ENCODE results near the gene COL2A1.

DNA sequence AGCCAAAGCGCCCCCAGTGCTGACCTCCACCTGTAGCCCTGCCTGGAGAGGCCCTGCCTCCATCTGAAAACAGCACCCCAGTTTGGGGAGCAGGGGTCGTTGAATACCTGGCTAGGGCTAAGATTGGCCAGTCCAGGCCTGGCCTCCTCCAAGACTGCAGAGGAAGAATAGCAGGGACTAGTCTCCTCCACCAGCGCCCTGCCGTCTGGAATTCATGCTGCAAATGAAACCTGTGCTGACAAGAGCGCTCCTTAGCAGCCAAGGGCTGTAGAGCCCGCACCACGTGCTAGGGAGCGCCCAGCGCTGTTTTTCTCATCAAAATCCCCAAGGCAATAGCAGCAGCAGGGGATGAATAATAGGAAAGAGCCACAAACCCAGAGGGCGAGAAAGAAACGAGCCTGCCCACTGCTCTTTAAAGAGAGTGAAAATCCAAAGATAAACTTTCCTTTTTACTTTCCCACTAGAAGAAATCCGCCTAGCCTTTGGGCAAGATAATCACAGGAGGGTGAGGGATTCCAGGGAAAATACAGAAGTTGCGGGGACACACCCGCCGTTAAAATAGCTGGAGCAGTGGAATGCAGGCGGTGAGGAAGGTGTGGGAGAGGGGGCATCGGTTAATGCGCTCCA, 3.3 kb downstream of the COL2A1 start:
- no peak for TF ChIP-seq EZH2phosphoT487 (IDR thresholded peaks at IDR 0.05; ENCODE audit: insufficient read depth, low read depth)
- TF ChIP-seq EZH2 (IDR thresholded peaks at IDR 0.05; ENCODE audit: insufficient read depth, poor library complexity, severe bottlenecking): no peak
